Testis (tissue), 2 donors: Measurements from ENCODE around the gene DDOST.

Experiments
- POLR2A ChIP-seq: fragments of 450-650 bp; IDR thresholded peaks from one replicate; pipeline ENCODE4 v1.6.1; 2017; ENCODE audit warnings: antibody characterized with exemption, mild to moderate bottlenecking, moderate library complexity
- TF ChIP-seq, protein P1 (sequence below), 3 experiments: fragments of 450-650 bp in 2 of 3; fragments of 200-600 bp in 1 of 3; sonication (generic) in 1 of 3; IDR thresholded peaks; one replicate each; pipeline ENCODE4 v1.5.1; 2016 to 2019; ENCODE audit warnings: antibody characterized with exemption in 3 of 3, mild to moderate bottlenecking in 2 of 3, moderate library complexity in 1 of 3

DNA sequence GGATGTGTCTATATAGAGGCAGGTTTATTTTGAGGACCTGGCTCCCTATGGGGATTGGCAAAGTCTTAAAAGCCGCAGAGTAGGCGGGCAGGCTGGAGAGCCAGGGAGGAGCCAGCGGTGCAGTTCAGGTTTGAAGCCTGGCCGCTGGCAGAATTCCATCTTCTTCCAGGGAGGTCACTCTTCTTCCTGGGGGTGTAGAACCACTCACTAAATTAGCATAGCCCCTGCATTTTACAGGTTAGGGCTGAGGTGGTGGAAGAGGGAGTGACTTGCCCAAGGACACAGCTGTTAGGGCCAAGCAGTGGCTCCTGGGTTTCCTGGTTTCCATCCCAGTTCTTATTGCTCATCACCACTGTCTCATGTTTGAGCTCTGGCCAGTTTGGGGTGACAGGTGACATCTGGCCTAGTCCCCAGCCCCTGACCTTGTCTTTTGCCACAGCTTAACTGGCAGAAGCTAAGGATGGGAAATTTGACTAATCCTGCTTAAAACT is 26.5 kb downstream of the DDOST start:
- TF ChIP-seq POLR2A, result no peak
- TF ChIP-seq, protein P1, sequence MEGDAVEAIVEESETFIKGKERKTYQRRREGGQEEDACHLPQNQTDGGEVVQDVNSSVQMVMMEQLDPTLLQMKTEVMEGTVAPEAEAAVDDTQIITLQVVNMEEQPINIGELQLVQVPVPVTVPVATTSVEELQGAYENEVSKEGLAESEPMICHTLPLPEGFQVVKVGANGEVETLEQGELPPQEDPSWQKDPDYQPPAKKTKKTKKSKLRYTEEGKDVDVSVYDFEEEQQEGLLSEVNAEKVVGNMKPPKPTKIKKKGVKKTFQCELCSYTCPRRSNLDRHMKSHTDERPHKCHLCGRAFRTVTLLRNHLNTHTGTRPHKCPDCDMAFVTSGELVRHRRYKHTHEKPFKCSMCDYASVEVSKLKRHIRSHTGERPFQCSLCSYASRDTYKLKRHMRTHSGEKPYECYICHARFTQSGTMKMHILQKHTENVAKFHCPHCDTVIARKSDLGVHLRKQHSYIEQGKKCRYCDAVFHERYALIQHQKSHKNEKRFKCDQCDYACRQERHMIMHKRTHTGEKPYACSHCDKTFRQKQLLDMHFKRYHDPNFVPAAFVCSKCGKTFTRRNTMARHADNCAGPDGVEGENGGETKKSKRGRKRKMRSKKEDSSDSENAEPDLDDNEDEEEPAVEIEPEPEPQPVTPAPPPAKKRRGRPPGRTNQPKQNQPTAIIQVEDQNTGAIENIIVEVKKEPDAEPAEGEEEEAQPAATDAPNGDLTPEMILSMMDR (IDR thresholded peaks at IDR 0.05), result no peak
